Epidermal melanocyte (primary cell): Measurements from ENCODE around the gene RPS6KA4.

Experiments used
- DNase-seq: peaks from one replicate; pipeline ENCODE4 v3.0.0; 2011; ENCODE audit warnings: low spot score; ENCODE audit not compliant: insufficient read length

RPS6KA4 gene

GRCh38 chr11:64366751-64367150 lies 7.8 kb downstream of the RPS6KA4 start:
- no peak for DNase-seq

GRCh38 chr11:64367931-64368672 lies 9.1 kb downstream of the RPS6KA4 start:
- DNase-seq: peak; percentile 13

GRCh38 chr11:64368673-64369074 lies 9.7 kb downstream of the RPS6KA4 start:
- DNase-seq: no peak

GRCh38 chr11:64369440-64370421 lies 10.8 kb downstream of the RPS6KA4 start:
- no peak for DNase-seq

- no peak for DNase-seq
Measured at GRCh38 chr11:64371201-64371600, 12.2 kb downstream of the RPS6KA4 start.

- DNase-seq: no peak
Measured at GRCh38 chr11:64372021-64372420, 13.1 kb downstream of the RPS6KA4 start.

GRCh38 chr11:64372802-64373597 lies 14.0 kb downstream of the RPS6KA4 start:
- DNase-seq: no peak

- DNase-seq: no peak
Measured at GRCh38 chr11:64373598-64373974, 14.6 kb downstream of the RPS6KA4 start.

GRCh38 chr11:64376071-64376470 lies 17.1 kb downstream of the RPS6KA4 start:
- no peak for DNase-seq

- DNase-seq: no peak
Measured at GRCh38 chr11:64378335-64378880, 19.4 kb downstream of the RPS6KA4 start.

- DNase-seq: no peak
Measured at GRCh38 chr11:64379160-64379559, 20.2 kb downstream of the RPS6KA4 start.

- no peak for DNase-seq
Measured at GRCh38 chr11:64379817-64380709, 21.1 kb downstream of the RPS6KA4 start.

GRCh38 chr11:64381350-64381749 lies 22.4 kb downstream of the RPS6KA4 start:
- DNase-seq: no peak

GRCh38 chr11:64382047-64382446 lies 23.1 kb downstream of the RPS6KA4 start:
- no peak for DNase-seq

GRCh38 chr11:64382586-64382985 lies 23.6 kb downstream of the RPS6KA4 start:
- DNase-seq: no peak

- no peak for DNase-seq
Measured at GRCh38 chr11:64383580-64383979, 24.6 kb downstream of the RPS6KA4 start.

- no peak for DNase-seq
Measured at GRCh38 chr11:64384028-64384737, 25.2 kb downstream of the RPS6KA4 start.

- DNase-seq: no peak
Measured at GRCh38 chr11:64384981-64385944, 26.3 kb downstream of the RPS6KA4 start.
